ENCODE data around the gene NDST1. TPM values are rescaled to one million over a fixed set of nuclear protein-coding genes. Genes with fewer than 3 reads are reported as not detected.

Gene NDST1
- total and polyA plus RNA-seq, 2 of the 8 experiments (the other 6 are each of a cell fraction or from before 2014, with no cell fraction given), result 27.0 to 72.0 TPM

- no peak for TF ChIP-seq CHD7 (IDR thresholded peaks at IDR 0.05; ENCODE audit: insufficient replicate concordance, low read length)
Measured at GRCh38 chr5:150500905-150501304, 7.0 kb upstream of the NDST1 start (continued).
